ENCODE results near the gene DLGAP1. TPM values are rescaled to one million over a fixed set of nuclear protein-coding genes. Genes with fewer than 3 reads are reported as not detected.
"Not testable (repeated sequence)": the region's sequence is repeated elsewhere in the genome, so short reads cannot be mapped to it uniquely, and the experiment has no call there.

Gene DLGAP1
- not detected in 2 replicates for polyA plus RNA-seq (2012; rRNA removed)
- polyA plus RNA-seq (2012; cell fraction: cytosol; rRNA removed) = 0.01 TPM in 1 of 2 replicates, not detected in the other
- polyA plus RNA-seq (2012; cell fraction: nucleus; rRNA removed) = not detected in 2 replicates

- Histone ChIP-seq H3K9me3 (no peaks in the 10 kb centered on the region), H3K27ac (ENCODE audit: low read depth in 2 of 2, low read length in 1 of 2) (no peak within 1 kb of the TSS), H3F3A (replicated peaks; ENCODE audit: insufficient read depth) (no peaks in the 10 kb centered on the region), H3K79me2 (ENCODE audit: insufficient read depth) (no peaks in the 10 kb centered on the region), H3K36me3 (replicated peaks in 1 of 2; ENCODE audit: control insufficient read depth in 1 of 2, insufficient read depth in 2 of 2, low read length in 1 of 2) (no peaks in the 10 kb centered on the region), H3K4me3 (ENCODE audit: low read depth in 2 of 2, low read length in 1 of 2) (peak within 1 kb of the TSS in 1 of 2 experiments; percentile 6; a peak in 1 of 4 replicates), H3K9me2 (no peaks in the 10 kb centered on the region), H4K20me1 (ENCODE audit: insufficient read depth) (no peaks in the 10 kb centered on the region), H2AFZ (ENCODE audit: low read depth) (no peak within 1 kb of the TSS), H3K27me3 (ENCODE audit: insufficient read depth) (peaks cover 23% of the 10 kb centered on the region; the same call in 1 of the 2 replicates), H3K4me2 (peak within 1 kb of the TSS; percentile 44; the same call in 1 of the 2 replicates), H3K9ac (no peak within 1 kb of the TSS), H3K4me1 (ENCODE audit: control insufficient read depth in 1 of 2, insufficient read depth in 2 of 2, low read depth in 1 of 2, low read length in 1 of 2) (no peaks in the 10 kb centered on the region; a peak in 1 of 4 replicates)
- DNase-seq = peak; percentile 49
- ChIA-PET POLR2A (no interaction called here), CTCF (interaction anchor here (0.5 kb wide), 1 partner anchor 337 kb away, joined by 3 read pairs; no protein-coding TSS in a partner anchor)
- no peak for TF ChIP-seq JUND (IDR thresholded peaks at IDR 0.05)
- 10% methylated on average over 9 of the region's 75 CpGs for WGBS (ENCODE audit: low lambda C conversion rate)
Measured at GRCh38 chr18:4455113-4455811, at the start of gene DLGAP1. Gene DLGAP1, minus strand, starts transcription at chr18:4455307.

GRCh38 chr18:4494703-4495284, 39.7 kb upstream of the DLGAP1 start:
- H3K9me3 ChIP-seq; H4K20me1 ChIP-seq (ENCODE audit: insufficient read depth); H3K9me2 ChIP-seq; POLR2A ChIA-PET; H3K4me1 ChIP-seq (ENCODE audit: control insufficient read depth in 1 of 2, insufficient read depth in 2 of 2, low read depth in 1 of 2, low read length in 1 of 2); H2AFZ ChIP-seq (ENCODE audit: low read depth); CTCF ChIA-PET; DNase-seq; H3K9ac ChIP-seq; H3F3A ChIP-seq (replicated peaks; ENCODE audit: insufficient read depth); H3K36me3 ChIP-seq (replicated peaks in 1 of 2; ENCODE audit: control insufficient read depth in 1 of 2, insufficient read depth in 2 of 2, low read length in 1 of 2); H3K27ac ChIP-seq (ENCODE audit: low read depth in 2 of 2, low read length in 1 of 2); H3K79me2 ChIP-seq (ENCODE audit: insufficient read depth); H3K4me2 ChIP-seq; H3K4me3 ChIP-seq (ENCODE audit: low read depth in 2 of 2, low read length in 1 of 2); H3K27me3 ChIP-seq (ENCODE audit: insufficient read depth): not testable (repeated sequence)
- WGBS (ENCODE audit: low lambda C conversion rate) = 2% methylated on average over 4 of the region's 4 CpGs

- Histone ChIP-seq H3K27ac (ENCODE audit: low read depth in 2 of 2, low read length in 1 of 2) (no peak overlapping the region), H3K4me1 (ENCODE audit: control insufficient read depth in 1 of 2, insufficient read depth in 2 of 2, low read depth in 1 of 2, low read length in 1 of 2) (no peaks in the 10 kb centered on the region), H3K79me2 (ENCODE audit: insufficient read depth) (no peaks in the 10 kb centered on the region), H3F3A (replicated peaks; ENCODE audit: insufficient read depth) (no peaks in the 10 kb centered on the region), H3K27me3 (ENCODE audit: insufficient read depth) (no peaks in the 10 kb centered on the region), H3K4me2 (no peak overlapping the region), H3K9ac (no peak overlapping the region), H3K36me3 (replicated peaks in 1 of 2; ENCODE audit: control insufficient read depth in 1 of 2, insufficient read depth in 2 of 2, low read length in 1 of 2) (no peaks in the 10 kb centered on the region), H3K4me3 (ENCODE audit: low read depth in 2 of 2, low read length in 1 of 2) (no peak overlapping the region), H3K9me2 (no peaks in the 10 kb centered on the region), H2AFZ (ENCODE audit: low read depth) (no peak overlapping the region), H4K20me1 (ENCODE audit: insufficient read depth) (no peaks in the 10 kb centered on the region), H3K9me3 (no peaks in the 10 kb centered on the region)
- 27% methylated on average over 3 of the region's 3 CpGs for WGBS (ENCODE audit: low lambda C conversion rate)
- ChIA-PET CTCF (no interaction called here), POLR2A (no interaction called here)
- DNase-seq = no peak
- TF ChIP-seq FOXM1 (IDR thresholded peaks at IDR 0.05; ENCODE audit: low read depth) = no peak
- no peak for TF ChIP-seq JUND (IDR thresholded peaks at IDR 0.05)
- TF ChIP-seq GABPA (IDR thresholded peaks at IDR 0.05; ENCODE audit: low read depth) = no peak
- no peak for TF ChIP-seq SIN3A (IDR thresholded peaks at IDR 0.05; ENCODE audit: borderline replicate concordance, low read depth, low read length)
- no peak for TF ChIP-seq IRF3 (IDR thresholded peaks at IDR 0.05; ENCODE audit: low read depth, low read length)
- no peak for TF ChIP-seq REST (IDR thresholded peaks at IDR 0.05; ENCODE audit: low read depth, low read length)
- TF ChIP-seq FOSL2 (IDR thresholded peaks at IDR 0.05; ENCODE audit: borderline replicate concordance, low read depth) = no peak
- no peak for TF ChIP-seq ZBTB33 (IDR thresholded peaks at IDR 0.05; ENCODE audit: borderline replicate concordance, low read depth)
- TF ChIP-seq SMC3 (IDR thresholded peaks at IDR 0.05; ENCODE audit: low read depth, low read length) = no peak
- TF ChIP-seq PBX3 (IDR thresholded peaks at IDR 0.05) = no peak
- TF ChIP-seq TEAD4 (IDR thresholded peaks at IDR 0.05; ENCODE audit: borderline replicate concordance, insufficient read depth) = no peak
Measured at GRCh38 chr18:4468511-4468910, 13.4 kb upstream of the DLGAP1 start.
